H9 (cell line): ENCODE measurements around the gene GTF2E1. TPM values are rescaled to one million over a fixed set of nuclear protein-coding genes. Genes with fewer than 3 reads are reported as not detected.

Experiments
- DNase-seq: peaks from one replicate; pipeline ENCODE4 v3.0.0-alpha.2; 2017
- H2AFZ ChIP-seq: one replicate; pipeline ENCODE4 v1.6.1; 2013; ENCODE audit warnings: mild to moderate bottlenecking, low read length, control low read depth, moderate library complexity
- H2AK5ac ChIP-seq: 2 replicates; pipeline ENCODE4 v1.6.1; 2013; ENCODE audit warnings: low read length, control low read depth, mixed read lengths; ENCODE audit not compliant: insufficient read length
- H2BK120ac ChIP-seq: one replicate; pipeline ENCODE4 v1.6.1; 2013; ENCODE audit warnings: low read depth, mild to moderate bottlenecking, low read length, control low read depth, inconsistent platforms; ENCODE audit not compliant: poor library complexity, severe bottlenecking
- H2BK12ac ChIP-seq: 2 replicates; pipeline ENCODE4 v1.6.1; 2013; ENCODE audit warnings: low read length, control low read depth, mixed read lengths, low read depth; ENCODE audit not compliant: insufficient read length
- H2BK15ac ChIP-seq: 2 replicates; pipeline ENCODE4 v1.6.1; 2013; ENCODE audit warnings: low read depth, low read length, control low read depth
- H2BK20ac ChIP-seq: one replicate; pipeline ENCODE4 v1.6.1; 2013; ENCODE audit warnings: low read depth, mild to moderate bottlenecking, low read length, control low read depth, inconsistent platforms; ENCODE audit not compliant: poor library complexity, severe bottlenecking
- H2BK5ac ChIP-seq: 2 replicates; pipeline ENCODE4 v1.6.1; 2013; ENCODE audit warnings: low read length, control low read depth, mixed read lengths; ENCODE audit not compliant: insufficient read length
- H3K14ac ChIP-seq: 2 replicates; pipeline ENCODE4 v1.6.1; 2013; ENCODE audit warnings: low read length, control low read depth; ENCODE audit not compliant: insufficient read depth
- H3K18ac ChIP-seq: 2 replicates; pipeline ENCODE4 v1.6.1; 2013; ENCODE audit warnings: low read depth, mild to moderate bottlenecking, mixed read lengths, low read length, control low read depth; ENCODE audit not compliant: insufficient read length
- H3K23ac ChIP-seq: 2 replicates; pipeline ENCODE4 v1.6.1; 2013; ENCODE audit warnings: low read length, control low read depth, mixed read lengths, low read depth; ENCODE audit not compliant: insufficient read length
- H3K23me2 ChIP-seq: 2 replicates; pipeline ENCODE4 v1.6.1; 2013; ENCODE audit warnings: low read depth, mild to moderate bottlenecking, mixed read lengths, low read length, control low read depth; ENCODE audit not compliant: insufficient read length, poor library complexity, severe bottlenecking
- H3K27ac ChIP-seq: 2 replicates; pipeline ENCODE4 v1.5.1; 2013; ENCODE audit warnings: low read length, control low read depth, mixed read lengths, low read depth; ENCODE audit not compliant: insufficient read length
- H3K27me3 ChIP-seq: 2 replicates; pipeline ENCODE4 v1.6.1; 2013; ENCODE audit warnings: low read length, control low read depth, inconsistent platforms; ENCODE audit not compliant: insufficient read depth
- H3K4ac ChIP-seq: 2 replicates; pipeline ENCODE4 v1.6.1; 2013; ENCODE audit warnings: low read depth, mild to moderate bottlenecking, control low read depth, inconsistent platforms, low read length, moderate library complexity
- H3K4me1 ChIP-seq: 2 replicates; pipeline ENCODE4 v1.6.1; 2013; ENCODE audit warnings: low read length, control low read depth, inconsistent platforms; ENCODE audit not compliant: insufficient read depth
- H3K4me2 ChIP-seq: 2 replicates; pipeline ENCODE4 v1.6.1; 2013; ENCODE audit warnings: low read length, control low read depth, mixed read lengths; ENCODE audit not compliant: insufficient read length, insufficient read depth
- H3K56ac ChIP-seq: 2 replicates; pipeline ENCODE4 v1.6.1; 2013; ENCODE audit warnings: low read depth, mild to moderate bottlenecking, mixed read lengths, low read length, control low read depth; ENCODE audit not compliant: insufficient read length
- H3K79me1 ChIP-seq: 2 replicates; pipeline ENCODE4 v1.6.1; 2013; ENCODE audit warnings: low read depth, mild to moderate bottlenecking, moderate library complexity, low read length, control low read depth, inconsistent platforms; ENCODE audit not compliant: insufficient read depth, poor library complexity, severe bottlenecking
- H3K79me2 ChIP-seq: 2 replicates; pipeline ENCODE4 v1.6.1; 2013; ENCODE audit warnings: low read length, control low read depth, inconsistent platforms; ENCODE audit not compliant: insufficient read depth
- H3K9ac ChIP-seq: 2 replicates; pipeline ENCODE4 v1.6.1; 2013; ENCODE audit warnings: low read length, control low read depth, mixed read lengths; ENCODE audit not compliant: insufficient read length; ENCODE audit errors: extremely low read depth
- H3K9me3 ChIP-seq: one replicate; pipeline ENCODE4 v1.6.1; 2013; ENCODE audit warnings: low read depth, low read length, inconsistent platforms; ENCODE audit not compliant: control insufficient read depth
- H3T11ph ChIP-seq: one replicate; pipeline ENCODE4 v1.6.1; 2013; ENCODE audit warnings: mild to moderate bottlenecking, low read length, control low read depth, inconsistent platforms
- H4K20me1 ChIP-seq: one replicate; pipeline ENCODE4 v1.6.1; 2013; ENCODE audit not compliant: control insufficient read depth, insufficient read length, insufficient read depth
- H4K5ac ChIP-seq: 2 replicates; pipeline ENCODE4 v1.6.1; 2013; ENCODE audit warnings: low read depth, mild to moderate bottlenecking, mixed read lengths, low read length, control low read depth; ENCODE audit not compliant: insufficient read length
- H4K8ac ChIP-seq: replicated peaks from 2 replicates; pipeline ENCODE4 v1.6.1; 2013; ENCODE audit warnings: low read length, control low read depth, mixed read lengths, low read depth; ENCODE audit not compliant: insufficient read length
- H4K91ac ChIP-seq: 2 replicates; pipeline ENCODE4 v1.6.1; 2013; ENCODE audit warnings: low read depth, mild to moderate bottlenecking, moderate library complexity, mixed read lengths, low read length, control low read depth; ENCODE audit not compliant: insufficient read length
- H3K27ac Mint-ChIP-seq, 3 experiments: 2 replicates in 2 of 3; 3 replicates in 1 of 3; pipeline ENCODE4 v1.8.0; 2020 to 2021; ENCODE audit warnings: mixed read lengths in 3 of 3, mild to moderate bottlenecking in 1 of 3, moderate library complexity in 1 of 3
- H3K27me3 Mint-ChIP-seq: 2 replicates; pipeline ENCODE4 v1.8.0; 2021; ENCODE audit warnings: low read depth, mild to moderate bottlenecking, moderate library complexity, mixed read lengths
- H3K36me3 Mint-ChIP-seq, 3 experiments: 2 replicates in 2 of 3; 3 replicates in 1 of 3; pipeline ENCODE4 v1.8.0; 2020 to 2021; ENCODE audit warnings: low read depth in 3 of 3, mixed read lengths in 3 of 3; ENCODE audit not compliant: insufficient read depth in 1 of 3
- H3K4me1 Mint-ChIP-seq, 2 experiments: 2 replicates each; pipeline ENCODE4 v1.8.0; 2020; ENCODE audit warnings: mixed read lengths in 2 of 2
- H3K4me3 Mint-ChIP-seq, 2 experiments: 2 replicates in 1 of 2; 3 replicates in 1 of 2; pipeline ENCODE4 v1.8.0; 2020 to 2021; ENCODE audit warnings: mild to moderate bottlenecking in 2 of 2, mixed read lengths in 2 of 2, moderate library complexity in 1 of 2
- H3K9me3 Mint-ChIP-seq, 2 experiments: 2 replicates in 1 of 2; 3 replicates in 1 of 2; pipeline ENCODE4 v1.8.0; 2020; ENCODE audit warnings: mild to moderate bottlenecking in 2 of 2, mixed read lengths in 2 of 2, moderate library complexity in 1 of 2
- total RNA-seq: library from RNA; stranded (reverse); gene quantifications from 2 replicates; pipeline ENCODE4 v1.2.1, GENCODE V29; 2021
- TF ChIP-seq, protein P1 (sequence below): fragments of 200-600 bp; sonication (generic); conservative IDR thresholded peaks from 3 replicates; pipeline ENCODE4 v1.8.0; 2021; ENCODE audit warnings: antibody characterized with exemption, mild to moderate bottlenecking

The GTF2E1 gene
- total RNA-seq, 1 experiment from 2014 or later = 88.8 TPM

DNA sequence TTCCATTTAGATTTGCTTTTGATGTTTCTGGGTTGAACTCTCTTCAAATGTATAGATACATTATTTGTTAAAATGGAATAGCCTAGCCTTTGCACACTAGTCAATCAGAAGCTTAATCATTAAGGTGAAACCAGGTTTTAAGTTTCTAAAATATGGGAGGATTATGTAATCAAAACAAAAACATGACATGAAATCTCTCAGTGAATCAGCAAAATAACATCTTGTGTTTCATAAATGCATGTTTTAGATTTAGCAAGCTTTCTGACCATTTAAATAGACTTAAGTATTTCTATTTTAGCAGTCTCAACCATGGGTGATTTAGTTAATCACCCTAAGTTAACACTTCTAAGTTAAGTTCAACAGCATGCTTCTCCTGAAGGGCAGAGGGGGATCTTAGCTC, 11.3 kb downstream of the GTF2E1 start:
- Histone ChIP-seq H3K4ac (no peak overlapping the region), H2AFZ (no peak overlapping the region), H3K9ac (no peak overlapping the region), H2BK15ac (no peak overlapping the region), H2BK120ac (no peak overlapping the region), H3K23ac (no peak overlapping the region), H3K27ac (no peak overlapping the region), H3K9me3 (no peaks in the 10 kb centered on the region), H3K18ac (no peak overlapping the region), H4K5ac (no peak overlapping the region), H4K91ac (no peak overlapping the region), H2BK20ac (no peak overlapping the region), H2BK5ac (no peak overlapping the region), H3T11ph (no peak overlapping the region), H2BK12ac (no peak overlapping the region), H4K8ac (no peak overlapping the region), H3K79me1 (peaks cover 4% of the 10 kb centered on the region), H2AK5ac (no peak overlapping the region), H3K14ac (no peak overlapping the region), H3K4me2 (no peak overlapping the region), H3K79me2 (peaks cover 11% of the 10 kb centered on the region; the same call in 1 of the 2 replicates), H4K20me1 (no peaks in the 10 kb centered on the region), H3K27me3 (no peaks in the 10 kb centered on the region), H3K23me2 (no peaks in the 10 kb centered on the region), H3K56ac (no peak overlapping the region), H3K4me1 (no peaks in the 10 kb centered on the region; the same call in 1 of the 2 replicates)
- Mint-ChIP-seq H3K4me1 (peaks cover 19 to 25% of the 10 kb centered on the region in 2 experiments), H3K4me3 (no peak overlapping the region), H3K27me3 (no peaks in the 10 kb centered on the region), H3K36me3 (peaks cover 52 to 65% (median 58%) of the 10 kb centered on the region in 3 experiments), H3K27ac (peak overlapping the region in 1 of 3 experiments; percentile 19; a peak in 3 of 7 replicates), H3K9me3 (peaks cover 3 to 7% of the 10 kb centered on the region in 2 experiments; a peak in 4 of 5 replicates)
- DNase-seq = no peak
- TF ChIP-seq, protein P1, sequence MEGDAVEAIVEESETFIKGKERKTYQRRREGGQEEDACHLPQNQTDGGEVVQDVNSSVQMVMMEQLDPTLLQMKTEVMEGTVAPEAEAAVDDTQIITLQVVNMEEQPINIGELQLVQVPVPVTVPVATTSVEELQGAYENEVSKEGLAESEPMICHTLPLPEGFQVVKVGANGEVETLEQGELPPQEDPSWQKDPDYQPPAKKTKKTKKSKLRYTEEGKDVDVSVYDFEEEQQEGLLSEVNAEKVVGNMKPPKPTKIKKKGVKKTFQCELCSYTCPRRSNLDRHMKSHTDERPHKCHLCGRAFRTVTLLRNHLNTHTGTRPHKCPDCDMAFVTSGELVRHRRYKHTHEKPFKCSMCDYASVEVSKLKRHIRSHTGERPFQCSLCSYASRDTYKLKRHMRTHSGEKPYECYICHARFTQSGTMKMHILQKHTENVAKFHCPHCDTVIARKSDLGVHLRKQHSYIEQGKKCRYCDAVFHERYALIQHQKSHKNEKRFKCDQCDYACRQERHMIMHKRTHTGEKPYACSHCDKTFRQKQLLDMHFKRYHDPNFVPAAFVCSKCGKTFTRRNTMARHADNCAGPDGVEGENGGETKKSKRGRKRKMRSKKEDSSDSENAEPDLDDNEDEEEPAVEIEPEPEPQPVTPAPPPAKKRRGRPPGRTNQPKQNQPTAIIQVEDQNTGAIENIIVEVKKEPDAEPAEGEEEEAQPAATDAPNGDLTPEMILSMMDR = no peak
